SK-N-MC (cell line): ENCODE measurements around the gene FHIT.

Source experiments
- DNase-seq: peaks from one replicate; pipeline ENCODE4 v3.0.0-alpha.2; 2011; ENCODE audit warnings: low read depth, low spot score
- H3K27ac ChIP-seq: fragments of 200-600 bp; sonication (generic); 2 replicates; pipeline ENCODE4 v1.5.1; 2016; ENCODE audit warnings: mixed run types
- H3K36me3 ChIP-seq: fragments of 200-600 bp; sonication (generic); 2 replicates; pipeline ENCODE4 v1.6.1; 2017; ENCODE audit warnings: antibody characterized with exemption, low read length, mixed read lengths; ENCODE audit not compliant: insufficient read depth
- H3K4me3 ChIP-seq: fragments of 200-600 bp; sonication (generic); 2 replicates; pipeline ENCODE4 v1.5.1; 2016
- H3K9ac ChIP-seq: fragments of 200-600 bp; sonication (generic); 2 replicates; pipeline ENCODE4 v1.8.0; 2017; ENCODE audit warnings: mixed run types, mixed read lengths; ENCODE audit not compliant: insufficient read length
- H3K9me3 ChIP-seq: fragments of 200-600 bp; sonication (generic); 2 replicates; pipeline ENCODE4 v1.6.1; 2017; ENCODE audit warnings: low read depth, mild to moderate bottlenecking, antibody characterized with exemption, low read length, moderate library complexity, mixed read lengths
- EZH2 ChIP-seq: fragments of 200-600 bp; sonication (generic); IDR thresholded peaks from one replicate; pipeline ENCODE4 v1.6.1; 2017; ENCODE audit warnings: antibody characterized with exemption
- FOXP2 ChIP-seq: optimal IDR thresholded peaks from 2 replicates; pipeline ENCODE3; 2011; ENCODE audit warnings: mild to moderate bottlenecking, moderate library complexity; ENCODE audit not compliant: insufficient read depth; ENCODE audit errors: extremely low read length, control extremely low read depth
- POLR2AphosphoS5 ChIP-seq: IDR thresholded peaks from 2 replicates; pipeline ENCODE4 v1.6.1; 2012; ENCODE audit warnings: mild to moderate bottlenecking, low read depth, low read length, borderline replicate concordance

Gene FHIT

GRCh38 chr3:59818033-59818918, 1433.0 kb downstream of the FHIT start:
- Histone ChIP-seq H3K36me3 (no peaks in the 10 kb centered on the region), H3K27ac (no peak overlapping the region), H3K4me3 (no peak overlapping the region), H3K9me3 (no peaks in the 10 kb centered on the region), H3K9ac (no peak overlapping the region)
- DNase-seq: no peak
- no peak for TF ChIP-seq EZH2
- no peak for TF ChIP-seq FOXP2
- TF ChIP-seq POLR2AphosphoS5: no peak

- Histone ChIP-seq H3K4me3 (no peak overlapping the region), H3K27ac (no peak overlapping the region), H3K9me3 (no peaks in the 10 kb centered on the region), H3K9ac (no peak overlapping the region), H3K36me3 (no peaks in the 10 kb centered on the region)
- no peak for DNase-seq
- no peak for TF ChIP-seq EZH2
- no peak for TF ChIP-seq POLR2AphosphoS5
- no peak for TF ChIP-seq FOXP2
These were observed 1433.7 kb downstream of the FHIT start for GRCh38 chr3:59817511-59817910.

GRCh38 chr3:59816312-59816711, 1434.9 kb downstream of the FHIT start:
- Histone ChIP-seq H3K36me3 (no peaks in the 10 kb centered on the region), H3K9me3 (no peaks in the 10 kb centered on the region), H3K4me3 (no peak overlapping the region), H3K9ac (no peak overlapping the region), H3K27ac (no peak overlapping the region)
- no peak for DNase-seq
- TF ChIP-seq POLR2AphosphoS5: no peak
- no peak for TF ChIP-seq FOXP2
- TF ChIP-seq EZH2: no peak

GRCh38 chr3:59813148-59813538, 1438.1 kb downstream of the FHIT start:
- no peak for TF ChIP-seq POLR2AphosphoS5
- no peak for TF ChIP-seq EZH2
- TF ChIP-seq FOXP2: no peak
- Histone ChIP-seq H3K9me3 (no peaks in the 10 kb centered on the region), H3K36me3 (no peaks in the 10 kb centered on the region), H3K27ac (no peak overlapping the region), H3K4me3 (no peak overlapping the region), H3K9ac (no peak overlapping the region)
- no peak for DNase-seq

DNA sequence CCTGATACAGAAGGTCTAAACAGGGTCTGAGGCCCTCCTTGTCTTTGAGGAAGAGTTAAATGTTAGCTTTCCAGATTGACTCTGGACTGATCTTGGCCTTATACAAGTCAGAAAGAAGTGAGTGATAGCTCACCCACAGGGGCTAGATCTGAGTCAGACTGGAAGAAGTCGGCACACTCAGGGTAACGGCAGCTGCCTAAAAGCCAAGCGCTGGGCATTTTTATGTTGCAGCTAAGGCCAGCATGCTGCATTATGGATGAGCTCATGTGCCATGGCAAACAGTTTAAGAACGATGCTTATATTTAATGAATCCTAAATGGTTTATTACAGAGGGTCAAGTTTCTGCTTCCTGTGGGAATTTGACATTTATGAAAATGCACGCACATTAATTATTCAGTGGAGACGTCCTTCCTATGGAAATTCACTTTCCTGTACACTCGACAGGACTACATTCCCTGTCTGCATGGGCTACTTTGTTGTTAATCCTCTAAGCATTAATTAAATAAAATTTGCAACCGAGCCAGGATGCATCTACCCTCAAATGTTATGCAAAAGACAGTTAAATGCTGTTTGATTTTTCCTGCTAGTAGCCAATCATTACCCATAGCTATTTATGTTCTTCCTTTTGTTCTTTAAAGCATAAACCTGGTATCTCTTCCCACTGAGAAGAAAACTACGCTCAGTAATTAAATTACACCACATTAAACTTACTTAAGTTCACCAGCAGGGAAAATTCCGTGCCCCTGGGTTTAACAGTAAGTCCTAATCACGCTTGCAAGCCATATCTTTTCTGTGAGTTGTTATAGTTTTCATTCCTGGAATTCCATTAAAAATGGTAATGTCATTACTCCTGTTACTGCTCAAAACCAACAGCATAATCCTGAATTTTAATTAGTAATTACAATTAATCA, 1438.8 kb downstream of the FHIT start:
- TF ChIP-seq FOXP2: no peak
- TF ChIP-seq POLR2AphosphoS5: no peak
- TF ChIP-seq EZH2: no peak
- Histone ChIP-seq H3K27ac (no peak overlapping the region), H3K9me3 (no peaks in the 10 kb centered on the region), H3K4me3 (no peak overlapping the region), H3K9ac (no peak overlapping the region), H3K36me3 (no peaks in the 10 kb centered on the region)
- no peak for DNase-seq

DNA sequence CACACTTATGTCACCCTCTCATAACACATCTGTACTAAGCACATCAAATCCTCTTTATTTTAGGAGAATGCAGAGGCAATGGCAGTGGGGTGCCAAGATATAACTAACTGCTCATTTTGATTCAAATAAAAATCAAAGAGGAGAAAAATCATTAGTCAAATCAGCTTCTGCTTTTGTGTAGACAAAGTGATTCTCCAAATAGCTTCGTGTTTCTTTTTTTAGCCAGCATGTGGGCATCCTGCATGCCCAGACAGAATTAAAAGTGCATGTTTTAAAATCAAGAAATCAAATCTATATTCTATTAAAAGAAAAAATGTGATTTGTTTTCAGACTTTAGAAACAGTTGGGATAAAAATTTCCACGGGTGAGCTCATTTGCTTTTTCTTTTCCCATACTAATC, 1440.1 kb downstream of the FHIT start:
- no peak for TF ChIP-seq POLR2AphosphoS5
- no peak for TF ChIP-seq FOXP2
- no peak for TF ChIP-seq EZH2
- H3K36me3 ChIP-seq: no peaks in the 10 kb centered on the region
- DNase-seq: no peak
- H3K27ac ChIP-seq: no peak overlapping the region
- no peak overlapping the region for H3K4me3 ChIP-seq
- no peak overlapping the region for H3K9ac ChIP-seq
- no peaks in the 10 kb centered on the region for H3K9me3 ChIP-seq

DNA sequence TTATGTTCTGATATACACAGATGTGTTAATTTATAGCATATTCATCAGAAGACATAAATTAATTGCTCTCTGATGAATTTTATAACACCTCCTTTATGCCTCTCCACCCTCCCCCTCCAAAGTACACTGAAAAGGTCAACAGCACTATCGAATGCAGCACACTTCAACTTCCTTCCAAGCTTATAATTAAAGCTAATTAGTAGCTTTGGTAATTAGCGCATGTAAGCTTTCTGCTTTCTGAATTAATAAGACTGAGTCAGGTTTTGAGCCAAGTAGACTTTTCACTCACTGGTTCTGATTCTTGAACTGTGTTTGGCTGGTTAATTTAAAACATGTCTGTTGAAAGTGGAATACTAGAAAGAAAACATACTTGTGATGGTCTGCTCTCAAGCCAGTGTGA, 1440.6 kb downstream of the FHIT start:
- Histone ChIP-seq H3K36me3 (no peaks in the 10 kb centered on the region), H3K27ac (no peak overlapping the region), H3K4me3 (no peak overlapping the region), H3K9ac (no peak overlapping the region), H3K9me3 (no peaks in the 10 kb centered on the region)
- no peak for DNase-seq
- TF ChIP-seq POLR2AphosphoS5 (no peak), FOXP2 (no peak), EZH2 (no peak)
